ENCODE results near the gene ZFP14.

Gene ZFP14

GRCh38 chr19:36378625-36379509 is at the start of gene ZFP14:
Gene ZFP14, minus strand, starts transcription at chr19:36379201. Its CDS starts 11,309 bp downstream, at chr19:36367892.
- peak; percentile 95 for DNase-seq

GRCh38 chr19:36423925-36424324 is 44.9 kb upstream of the ZFP14 start:
- no peak for DNase-seq

- no peak for DNase-seq
Measured at GRCh38 chr19:36421749-36422481, 42.9 kb upstream of the ZFP14 start.

- DNase-seq, result peak; percentile 23
Measured at GRCh38 chr19:36420961-36421748, 42.2 kb upstream of the ZFP14 start.

- peak; percentile 85 for DNase-seq
Measured at GRCh38 chr19:36418287-36419001, 39.4 kb upstream of the ZFP14 start, which contains the start of gene ZFP82. Gene ZFP82, minus strand, starts transcription at chr19:36418644. Its CDS starts 8,855 bp downstream, at chr19:36409789.

GRCh38 chr19:36417752-36418286 is 38.8 kb upstream of the ZFP14 start:
- DNase-seq, result no peak

- no peak for DNase-seq
Measured at GRCh38 chr19:36409841-36410240, 30.8 kb upstream of the ZFP14 start.

GRCh38 chr19:36408101-36408500 is 29.1 kb upstream of the ZFP14 start:
- no peak for DNase-seq

GRCh38 chr19:36404498-36404897 is 25.5 kb upstream of the ZFP14 start:
- no peak for DNase-seq

- DNase-seq, result no peak
Measured at GRCh38 chr19:36401475-36401874, 22.5 kb upstream of the ZFP14 start.

- no peak for DNase-seq
Measured at GRCh38 chr19:36398571-36398970, 19.6 kb upstream of the ZFP14 start.

GRCh38 chr19:36392916-36393673 is 14.1 kb upstream of the ZFP14 start:
- no peak for DNase-seq

- DNase-seq, result no peak
Measured at GRCh38 chr19:36379510-36379819, 464 bp upstream of the ZFP14 start.

GRCh38 chr19:36377541-36378178 is 1.3 kb downstream of the ZFP14 start:
- DNase-seq, result no peak

- no peak for DNase-seq
Measured at GRCh38 chr19:36373638-36374156, 5.3 kb downstream of the ZFP14 start.

- no peak for DNase-seq
Measured at GRCh38 chr19:36371886-36372285, 7.1 kb downstream of the ZFP14 start.

- no peak for DNase-seq
Measured at GRCh38 chr19:36363845-36364244, 15.2 kb downstream of the ZFP14 start.

- DNase-seq, result no peak
Measured at GRCh38 chr19:36340786-36341372, 38.1 kb downstream of the ZFP14 start.

GRCh38 chr19:36331353-36332228 is 47.4 kb downstream of the ZFP14 start:
- DNase-seq, result peak; percentile 75
